H1 (cell line): Measurements from ENCODE around the gene TRAPPC11. TPM values are rescaled to one million over a fixed set of nuclear protein-coding genes. Genes with fewer than 3 reads are reported as not detected.

ENCODE experiments used
- CTCF ChIA-PET: fragments of 300-600 bp; sonication (Branson Sonifier 250); formaldehyde crosslinking; loops from one replicate; lab custom pipeline; 2021; ENCODE audit not compliant: partially characterized antibody; lab: Charles Lee
- POLR2A ChIA-PET: fragments of 300-600 bp; sonication (Branson Sonifier 250); formaldehyde crosslinking; loops from one replicate; lab custom pipeline; 2021; ENCODE audit warnings: inconsistent platforms; ENCODE audit not compliant: partially characterized antibody; lab: Charles Lee
- DNase-seq, 2 experiments: peaks; one replicate each; pipeline versions ENCODE4 v3.0.0 to v3.0.0-alpha.2; 2010 to 2022; ENCODE audit warnings: low spot score in 2 of 2, low read depth in 1 of 2, mixed read lengths in 1 of 2
- FAIRE-seq: peaks from 2 replicates; lab custom pipeline; 2011; peaks lifted over from hg19 to GRCh38; lab: Jason Lieb, UNC
- H2AFZ ChIP-seq: 2 replicates; pipeline ENCODE4 v1.8.1; 2012; ENCODE audit warnings: low read length, inconsistent platforms
- H2AK5ac ChIP-seq: 2 replicates; pipeline ENCODE4 v1.6.1; 2013; ENCODE audit warnings: low read depth, low read length
- H2BK120ac ChIP-seq: replicated peaks from 2 replicates; pipeline ENCODE3; 2013; ENCODE audit warnings: low read depth, low read length, inconsistent platforms
- H2BK12ac ChIP-seq: 2 replicates; pipeline ENCODE4 v1.6.1; 2013; ENCODE audit warnings: low read depth, low read length
- H2BK15ac ChIP-seq: 2 replicates; pipeline ENCODE4 v1.6.1; 2013; ENCODE audit warnings: low read length
- H2BK20ac ChIP-seq: 2 replicates; pipeline ENCODE4 v1.6.1; 2013; ENCODE audit warnings: low read length
- H2BK5ac ChIP-seq: 2 replicates; pipeline ENCODE4 v1.6.1; 2013; ENCODE audit warnings: low read depth, low read length
- H3K14ac ChIP-seq: 2 replicates; pipeline ENCODE4 v1.6.1; 2013; ENCODE audit warnings: inconsistent platforms; ENCODE audit not compliant: insufficient read length
- H3K18ac ChIP-seq: 2 replicates; pipeline ENCODE4 v1.6.1; 2013; ENCODE audit warnings: low read length; ENCODE audit errors: extremely low read depth
- H3K23ac ChIP-seq: 2 replicates; pipeline ENCODE4 v1.6.1; 2013; ENCODE audit warnings: inconsistent platforms; ENCODE audit not compliant: insufficient read length
- H3K23me2 ChIP-seq: 2 replicates; pipeline ENCODE4 v1.6.1; 2013; ENCODE audit warnings: low read depth, low read length
- H3K27ac ChIP-seq: 2 replicates; pipeline ENCODE4 v1.6.1; 2011; ENCODE audit warnings: low read depth, low read length, inconsistent platforms
- H3K27me3 ChIP-seq, 4 experiments: replicated peaks in 1 of 4; 1 replicate in 1 of 4; 2 replicates in 3 of 4; pipeline versions ENCODE4 v1.6.1 to v1.8.1; 2011 to 2013; ENCODE audit warnings: low read length in 3 of 4, mild to moderate bottlenecking in 3 of 4, inconsistent platforms in 2 of 4, mixed read lengths in 2 of 4, moderate library complexity in 1 of 4; ENCODE audit not compliant: control insufficient read depth in 3 of 4, insufficient read depth in 3 of 4; ENCODE audit errors: extremely low read depth in 1 of 4
- H3K36me3 ChIP-seq, 4 experiments: 2 replicates each; pipeline versions ENCODE4 v1.6.1 to v1.8.1; 2011 to 2013; ENCODE audit warnings: mild to moderate bottlenecking in 4 of 4, low read length in 3 of 4, moderate library complexity in 2 of 4, control low read depth in 1 of 4, inconsistent platforms in 1 of 4; ENCODE audit not compliant: insufficient read depth in 4 of 4, control insufficient read depth in 2 of 4
- H3K4ac ChIP-seq: replicated peaks from 2 replicates; pipeline ENCODE3; 2013; ENCODE audit warnings: low read length, low read depth, mixed read lengths, inconsistent platforms; ENCODE audit not compliant: insufficient read length
- H3K4me1 ChIP-seq, 4 experiments: replicated peaks in 1 of 4; 1 replicate in 1 of 4; 2 replicates in 3 of 4; pipeline versions ENCODE4 v1.6.1 to v1.8.1; 2011 to 2013; ENCODE audit warnings: low read length in 3 of 4, inconsistent platforms in 2 of 4, mixed read lengths in 1 of 4; ENCODE audit not compliant: insufficient read depth in 4 of 4, control insufficient read depth in 3 of 4
- H3K4me2 ChIP-seq, 2 experiments: 2 replicates each; pipeline versions ENCODE4 v1.6.1 to v1.8.1; 2011 to 2013; ENCODE audit warnings: low read depth in 2 of 2, low read length in 2 of 2, control low read depth in 1 of 2, inconsistent platforms in 1 of 2, mild to moderate bottlenecking in 1 of 2; ENCODE audit not compliant: insufficient read depth in 1 of 2
- H3K4me3 ChIP-seq, 4 experiments: fragments of 200-600, 300-600 bp in 1 of 4; sonication (generic), shearing (Covaris generic), sonication (Bioruptor Twin) in 1 of 4; 2 replicates each; pipeline versions ENCODE4 v1.5.1 to v1.8.1; 2011 to 2016; ENCODE audit warnings: low read length in 4 of 4, low read depth in 3 of 4, control low read depth in 2 of 4, inconsistent platforms in 2 of 4, mild to moderate bottlenecking in 2 of 4, mixed read lengths in 1 of 4, moderate library complexity in 1 of 4; ENCODE audit not compliant: insufficient read depth in 2 of 4; ENCODE audit errors: extremely low read depth in 1 of 4
- H3K56ac ChIP-seq: replicated peaks from 2 replicates; pipeline ENCODE3; 2013; ENCODE audit warnings: low read depth, mild to moderate bottlenecking, mixed read lengths, low read length, inconsistent platforms; ENCODE audit not compliant: insufficient read length
- H3K79me1 ChIP-seq: 2 replicates; pipeline ENCODE4 v1.6.1; 2013; ENCODE audit warnings: low read depth, low read length, control low read depth
- H3K79me2 ChIP-seq, 2 experiments: 2 replicates each; pipeline versions ENCODE4 v1.6.1 to v1.8.1; 2012 to 2013; ENCODE audit warnings: low read length in 2 of 2, mild to moderate bottlenecking in 2 of 2, inconsistent platforms in 1 of 2; ENCODE audit not compliant: insufficient read depth in 2 of 2, control insufficient read depth in 1 of 2
- H3K9ac ChIP-seq, 4 experiments: replicated peaks in 1 of 4; 1 replicate in 1 of 4; 2 replicates in 3 of 4; pipeline versions ENCODE4 v1.6.1 to v1.8.1; 2011 to 2013; ENCODE audit warnings: low read depth in 3 of 4, low read length in 3 of 4, control low read depth in 2 of 4, mild to moderate bottlenecking in 2 of 4, moderate library complexity in 2 of 4, inconsistent platforms in 1 of 4; ENCODE audit errors: extremely low read depth in 1 of 4
- H3K9me3 ChIP-seq, 2 experiments: 2 replicates each; pipeline versions ENCODE4 v1.6.1 to v1.8.1; 2012 to 2013; ENCODE audit warnings: mild to moderate bottlenecking in 2 of 2, moderate library complexity in 2 of 2, control low read depth in 1 of 2, inconsistent platforms in 1 of 2, low read depth in 1 of 2, low read length in 1 of 2, mixed read lengths in 1 of 2; ENCODE audit not compliant: insufficient read depth in 2 of 2
- H4K20me1 ChIP-seq, 2 experiments: replicated peaks in 1 of 2; 2 replicates each; pipeline versions ENCODE3 to v1.8.1; 2011 to 2013; ENCODE audit warnings: inconsistent platforms in 2 of 2, low read length in 2 of 2, mild to moderate bottlenecking in 1 of 2; ENCODE audit not compliant: insufficient read depth in 2 of 2, control insufficient read depth in 1 of 2
- H4K5ac ChIP-seq: 2 replicates; pipeline ENCODE4 v1.6.1; 2013; ENCODE audit warnings: low read length, low read depth, mixed read lengths, inconsistent platforms; ENCODE audit not compliant: insufficient read length
- H4K8ac ChIP-seq: 2 replicates; pipeline ENCODE4 v1.8.0; 2013; ENCODE audit warnings: mild to moderate bottlenecking, moderate library complexity, low read length, inconsistent platforms; ENCODE audit not compliant: insufficient read depth; ENCODE audit errors: extremely low read depth
- H4K91ac ChIP-seq: replicated peaks from 2 replicates; pipeline ENCODE3; 2013; ENCODE audit warnings: low read length, mixed read lengths, inconsistent platforms; ENCODE audit not compliant: insufficient read length
- CHD1 ChIP-seq: IDR thresholded peaks from 2 replicates; pipeline ENCODE4 v1.6.1; 2012; ENCODE audit warnings: low read depth, low read length, improper control_type of control experiment
- CHD2 ChIP-seq: IDR thresholded peaks from 2 replicates; pipeline ENCODE4 v1.6.1; 2012; ENCODE audit warnings: low read length, improper control_type of control experiment
- CTBP2 ChIP-seq: IDR thresholded peaks from 2 replicates; pipeline ENCODE4 v1.7.0; 2011; ENCODE audit warnings: borderline replicate concordance, mild to moderate bottlenecking, moderate library complexity, mixed read lengths, low read length; ENCODE audit not compliant: insufficient read depth, insufficient read length
- RAD21 ChIP-seq, 2 experiments: IDR thresholded peaks in 1 of 2; conservative IDR thresholded peaks in 1 of 2; 2 replicates each; pipeline ENCODE4 v1.6.1; 2011; ENCODE audit warnings: low read depth in 2 of 2, low read length in 2 of 2, improper control_type of control experiment in 1 of 2, inconsistent platforms in 1 of 2, mild to moderate bottlenecking in 1 of 2, moderate library complexity in 1 of 2
- RNF2 ChIP-seq: fragments of 200-900, 300-1000 bp; sonication (generic); IDR thresholded peaks from 2 replicates; pipeline ENCODE4 v1.7.1; 2016; ENCODE audit warnings: borderline replicate concordance, low read depth, mild to moderate bottlenecking, antibody characterized with exemption, low read length; ENCODE audit not compliant: poor library complexity, severe bottlenecking; ENCODE audit errors: missing control alignments
- RXRA ChIP-seq: IDR thresholded peaks from 2 replicates; pipeline ENCODE4 v1.6.1; 2011; ENCODE audit warnings: low read depth, mild to moderate bottlenecking, low read length, moderate library complexity; ENCODE audit not compliant: insufficient read depth
- SP4 ChIP-seq: IDR thresholded peaks from 2 replicates; pipeline ENCODE4 v1.6.1; 2012; ENCODE audit warnings: low read length, inconsistent platforms
- TEAD4 ChIP-seq: IDR thresholded peaks from 2 replicates; pipeline ENCODE4 v1.6.1; 2012; ENCODE audit warnings: low read depth, low read length, inconsistent platforms, mixed read lengths
- WGBS, 2 experiments: shearing (Covaris generic) in 1 of 2; methylation state at CpG; one replicate each; pipeline versions ENCODE4 v1.1.6 to v1.1.7; 2013 to 2015; ENCODE audit warnings: low lambda C conversion rate in 2 of 2, mixed read lengths in 2 of 2, inconsistent platforms in 1 of 2, low coverage in 1 of 2, missing lambda C conversion rate in 1 of 2; ENCODE audit not compliant: insufficient replicate concordance in 2 of 2, insufficient coverage in 1 of 2, insufficient read length in 1 of 2; ENCODE audit errors: extremely low coverage in 1 of 2, missing lambda C conversion rate in 1 of 2; 5-methylcytosine and 5-hydroxymethylcytosine counted together
- polyA plus RNA-seq, 7 experiments: library from polyadenylated mRNA; depleted of rRNA in 3 of 7; stranded (reverse) in 5 of 7; unstranded in 2 of 7; fragments of >200 nt in 5 of 7; fragments of 200-250 nt in 2 of 7; gene quantifications; 1 replicate in 5 of 7; 2 replicates in 1 of 7; 4 replicates in 1 of 7; pipeline versions ENCODE4 v1.2.1 to v1.2.3, GENCODE V29; 2011 to 2013; ENCODE audit warnings: missing spikeins in 2 of 7, mixed read lengths in 2 of 7
- total RNA-seq: library from RNA; stranded (reverse); fragmentation: NEBNext Ultra II Directional; extraction: Animal tissue kit (Norgen Biotek cat#: 25700); gene quantifications from 2 replicates; pipeline ENCODE4 v1.2.1, GENCODE V29; 2021
- TF ChIP-seq, protein P1 (sequence below): IDR thresholded peaks from 2 replicates; pipeline ENCODE4 v1.6.1; 2011; ENCODE audit warnings: low read length, improper control_type of control experiment

The TRAPPC11 gene
- total and polyA plus RNA-seq, 2 of the 8 experiments (the other 6 are each of a cell fraction or from before 2014, with no cell fraction given), result 19.2 to 25.9 TPM

- H3K79me2 ChIP-seq, result no peaks in the 10 kb centered on the region
- H3K36me3 ChIP-seq, result peaks cover 2 to 62% (median 25%) of the 10 kb centered on the region in 4 experiments; a peak in 7 of 8 replicates
- H3K79me1 ChIP-seq, result no peaks in the 10 kb centered on the region
- FAIRE-seq (no peak), DNase-seq (no peak)
- no peak overlapping the region for H2AK5ac ChIP-seq
- H4K5ac ChIP-seq, result no peak overlapping the region
- POLR2A ChIA-PET, result no interaction called here
- H3K4me2 ChIP-seq, result no peak overlapping the region
- H3K14ac ChIP-seq, result no peak overlapping the region
- CTCF ChIA-PET, result interaction anchor here (1.2 kb wide), 1 partner anchor 441 kb away, joined by 4 read pairs; no protein-coding TSS in a partner anchor
- WGBS, 2 experiments, result 98% methylated on average over 3 of the region's 3 CpGs; no CpG with 5 or more reads in 1 of the 2 experiments
- no peak overlapping the region for H3K9ac ChIP-seq
- H3K23me2 ChIP-seq, result no peaks in the 10 kb centered on the region
- no peak overlapping the region for H3K56ac ChIP-seq
- no peak overlapping the region for H4K8ac ChIP-seq
- no peak overlapping the region for H3K4me3 ChIP-seq
- no peak overlapping the region for H2AFZ ChIP-seq
- H3K23ac ChIP-seq, result no peak overlapping the region
- H4K20me1 ChIP-seq, result no peaks in the 10 kb centered on the region
- no peaks in the 10 kb centered on the region for H3K9me3 ChIP-seq
- no peaks in the 10 kb centered on the region for H3K4me1 ChIP-seq
- H2BK5ac ChIP-seq, result no peak overlapping the region
- no peak overlapping the region for H3K4ac ChIP-seq
- H3K18ac ChIP-seq, result no peak overlapping the region
- H3K27ac ChIP-seq, result no peak overlapping the region
- TF ChIP-seq CHD1, result no peak
- TF ChIP-seq, protein P1, sequence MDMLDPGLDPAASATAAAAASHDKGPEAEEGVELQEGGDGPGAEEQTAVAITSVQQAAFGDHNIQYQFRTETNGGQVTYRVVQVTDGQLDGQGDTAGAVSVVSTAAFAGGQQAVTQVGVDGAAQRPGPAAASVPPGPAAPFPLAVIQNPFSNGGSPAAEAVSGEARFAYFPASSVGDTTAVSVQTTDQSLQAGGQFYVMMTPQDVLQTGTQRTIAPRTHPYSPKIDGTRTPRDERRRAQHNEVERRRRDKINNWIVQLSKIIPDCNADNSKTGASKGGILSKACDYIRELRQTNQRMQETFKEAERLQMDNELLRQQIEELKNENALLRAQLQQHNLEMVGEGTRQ, result no peak
- no peak for TF ChIP-seq CHD2
- TF ChIP-seq SP4, result no peak
- TF ChIP-seq CTBP2, result no peak
- TF ChIP-seq TEAD4, result no peak
- TF ChIP-seq RAD21 (IDR thresholded peaks at IDR 0.05 in 1 of 2, conservative IDR thresholded peaks at IDR 0.05 in 1 of 2; ENCODE audit: low read depth in 2 of 2, low read length in 2 of 2), result no peak
- TF ChIP-seq RXRA, result no peak
- TF ChIP-seq RNF2, result no peak
- H2BK12ac ChIP-seq, result no peak overlapping the region
- no peak overlapping the region for H4K91ac ChIP-seq
- H2BK120ac ChIP-seq, result no peak overlapping the region
- no peaks in the 10 kb centered on the region for H3K27me3 ChIP-seq
- H2BK20ac ChIP-seq, result no peak overlapping the region
- H2BK15ac ChIP-seq, result no peak overlapping the region
Observed at GRCh38 chr4:183670251-183670650, 11.2 kb downstream of the TRAPPC11 start.
